HG02970 (cell line): ENCODE results near the gene LHPP.

Experiments used
- ATAC-seq: cut with Tn5 transposase; IDR thresholded peaks from one replicate; pipeline ENCODE4 v1.9.1; 2021; ENCODE audit warnings: mild to moderate bottlenecking, moderate library complexity, moderate number of reproducible peaks; ENCODE audit not compliant: unreplicated experiment, low FRiP score

The LHPP gene

GRCh38 chr10:124632566-124632965 lies 170.9 kb downstream of the LHPP start:
- ATAC-seq = no peak

- no peak for ATAC-seq
These were observed 174.8 kb downstream of the LHPP start for GRCh38 chr10:124636271-124636995.

- ATAC-seq = no peak
These were observed 175.6 kb downstream of the LHPP start for GRCh38 chr10:124637091-124637700.

- ATAC-seq = no peak
These were observed 176.1 kb downstream of the LHPP start for GRCh38 chr10:124637746-124638145.

GRCh38 chr10:124639206-124639605 lies 177.6 kb downstream of the LHPP start:
- no peak for ATAC-seq

GRCh38 chr10:124639646-124640045 lies 178.0 kb downstream of the LHPP start:
- no peak for ATAC-seq

- ATAC-seq = no peak
These were observed 178.4 kb downstream of the LHPP start for GRCh38 chr10:124640056-124640455.

GRCh38 chr10:124640538-124641231 lies 179.1 kb downstream of the LHPP start:
- ATAC-seq = no peak

GRCh38 chr10:124641282-124642087 lies 179.9 kb downstream of the LHPP start:
- ATAC-seq = no peak

- no peak for ATAC-seq
These were observed 180.6 kb downstream of the LHPP start for GRCh38 chr10:124642088-124642710.

- no peak for ATAC-seq
These were observed 181.8 kb downstream of the LHPP start for GRCh38 chr10:124643330-124644009.

- ATAC-seq = no peak
These were observed 182.6 kb downstream of the LHPP start for GRCh38 chr10:124644236-124644635.

- no peak for ATAC-seq
These were observed 183.3 kb downstream of the LHPP start for GRCh38 chr10:124644771-124645415.

- no peak for ATAC-seq
These were observed 184.0 kb downstream of the LHPP start for GRCh38 chr10:124645467-124646095.

- no peak for ATAC-seq
These were observed 185.1 kb downstream of the LHPP start for GRCh38 chr10:124646483-124647352.

- ATAC-seq = no peak
These were observed 186.0 kb downstream of the LHPP start for GRCh38 chr10:124647421-124648130.

- no peak for ATAC-seq
These were observed 186.5 kb downstream of the LHPP start for GRCh38 chr10:124648131-124648475.
